NCI-H748 (cell line): Measurements from ENCODE around the gene CLRN2.
A peak's percentile ranks its signal among the peaks of the same experiment; 100 is the strongest.
"Not testable (repeated sequence)": the region's sequence is repeated elsewhere in the genome, so short reads cannot be mapped to it uniquely, and the experiment has no call there.

Experiments
- DNase-seq: peaks from one replicate; lab custom pipeline; 2025; ENCODE audit not compliant: unreplicated experiment; lab: John Stamatoyannopoulos, UW

Gene CLRN2

DNA sequence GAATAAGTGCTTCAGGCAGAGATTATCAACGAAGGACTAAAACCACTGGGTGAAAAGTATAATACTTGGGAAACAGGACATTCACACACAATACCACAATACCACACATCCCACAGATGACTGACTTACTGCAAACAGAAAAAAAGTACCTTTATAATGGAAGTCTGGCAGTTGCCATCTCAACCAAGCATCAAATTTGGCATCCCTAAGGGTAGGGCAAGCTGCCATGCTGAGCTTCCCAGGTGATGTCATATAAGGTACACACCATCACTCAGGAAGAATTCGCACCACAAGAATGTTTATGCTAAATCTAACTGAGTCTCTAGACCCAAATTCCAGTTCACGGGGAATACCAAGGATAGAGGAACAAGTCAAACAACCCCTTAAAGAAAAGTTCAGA is 12.2 kb upstream of the CLRN2 start:
- no peak for DNase-seq

DNA sequence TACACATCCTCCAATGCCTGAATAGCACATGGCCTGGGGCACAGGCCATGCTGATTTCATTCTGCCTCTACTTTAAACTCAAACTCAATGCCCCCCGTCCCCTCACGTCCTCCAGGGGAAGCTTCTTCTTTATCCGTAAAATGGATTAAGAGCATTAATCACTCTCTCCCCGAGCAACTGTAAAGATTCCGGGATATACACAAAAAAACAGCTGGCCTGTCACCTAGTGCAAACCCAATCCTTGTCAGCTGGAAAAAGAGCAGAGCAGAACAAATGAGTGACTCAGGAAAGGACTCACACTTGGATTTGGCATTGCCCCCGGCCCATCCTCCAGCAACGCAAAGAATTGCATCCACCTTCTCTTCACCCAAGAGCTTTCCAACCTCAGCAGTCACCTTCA is 10.9 kb upstream of the CLRN2 start:
- DNase-seq, result no peak

GRCh38 chr4:17510582-17510981 is 4.4 kb upstream of the CLRN2 start:
- no peak for DNase-seq

GRCh38 chr4:17511051-17511450 is 3.9 kb upstream of the CLRN2 start:
- DNase-seq, result peak; percentile 27

- DNase-seq, result peak; percentile 31
These were observed 3.4 kb upstream of the CLRN2 start for GRCh38 chr4:17511509-17511949.

- peak; percentile 78 for DNase-seq
These were observed 2.8 kb upstream of the CLRN2 start, which contains the start of gene QDPR for GRCh38 chr4:17511950-17512795. Gene QDPR (minus strand): TSS chr4:17512090. CDS start chr4:17512054, 36 bp downstream.

DNA sequence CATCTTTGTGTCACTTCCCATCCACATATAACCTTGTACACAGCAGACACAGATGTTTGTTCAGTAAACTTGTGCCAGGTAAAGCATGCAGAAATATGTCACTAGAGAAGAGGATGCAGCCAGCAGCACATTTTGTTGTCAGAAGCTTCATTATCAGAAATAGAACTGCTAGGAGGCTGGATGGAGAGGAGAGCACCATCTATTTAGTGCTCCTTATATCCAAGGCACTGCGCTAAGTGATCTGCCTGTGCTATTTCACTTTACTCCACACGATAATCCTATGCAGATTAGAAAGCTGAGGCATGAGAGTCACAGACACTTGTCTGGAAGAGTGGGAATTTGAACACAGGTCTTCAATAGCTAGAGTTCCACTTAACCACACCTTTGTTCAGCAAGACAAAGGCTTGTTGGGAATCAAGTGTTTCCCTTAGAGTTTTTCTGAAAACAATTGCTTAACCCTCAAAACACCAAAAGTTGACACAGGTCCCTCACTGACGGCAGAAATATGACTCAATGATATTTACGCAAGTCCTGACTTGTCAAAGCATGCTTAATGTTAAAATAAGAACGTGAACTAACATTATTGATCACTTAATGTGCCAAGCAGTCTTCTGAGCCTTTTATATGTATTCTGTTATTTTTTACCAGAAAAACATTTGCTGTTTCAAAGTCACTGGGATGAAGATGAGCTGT is 1.8 kb upstream of the CLRN2 start:
- DNase-seq, result peak; percentile 4

GRCh38 chr4:17515445-17516407 is 761 bp downstream of the CLRN2 start:
- DNase-seq, result no peak

DNA sequence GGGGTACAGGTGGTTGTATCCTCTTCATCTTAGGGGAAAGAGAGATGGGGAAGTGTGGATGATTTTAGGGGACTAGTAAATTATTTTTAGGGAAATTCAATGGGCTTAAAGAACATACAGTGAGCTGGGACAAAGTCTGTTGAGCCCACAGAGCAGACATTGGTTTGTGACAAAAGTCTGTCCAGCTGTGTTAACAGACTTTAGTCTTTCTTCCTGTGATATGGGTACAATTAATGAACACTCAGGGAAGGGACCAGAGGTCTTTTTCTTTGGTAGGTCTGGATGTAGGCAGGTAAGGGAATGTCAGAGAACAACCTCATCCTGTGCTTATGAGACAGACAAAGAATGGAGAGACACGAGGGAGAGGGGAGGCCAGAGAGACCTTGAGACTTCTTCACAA is 2.0 kb downstream of the CLRN2 start:
- DNase-seq, result no peak

GRCh38 chr4:17517664-17518063 is 2.7 kb downstream of the CLRN2 start:
- DNase-seq, result no peak

DNA sequence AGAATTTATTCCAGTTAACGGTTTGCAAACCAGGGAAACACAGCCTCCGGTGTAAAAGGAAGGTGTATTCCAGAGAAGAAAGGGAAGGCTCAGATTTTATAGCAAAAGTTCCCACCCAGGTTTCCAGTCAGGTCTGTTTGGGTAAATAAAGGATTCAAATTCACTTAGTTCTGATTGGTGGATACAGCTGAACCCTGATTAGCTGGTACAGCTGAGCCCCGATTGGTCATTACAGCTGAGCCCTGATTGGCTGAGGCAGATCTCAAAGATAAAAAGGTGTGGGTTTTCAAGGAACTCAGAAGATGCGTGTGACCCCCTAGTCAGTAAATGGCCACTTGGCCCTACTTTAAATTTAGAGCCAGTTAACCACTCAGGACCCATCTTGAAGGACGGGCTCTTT is 6.6 kb downstream of the CLRN2 start:
- DNase-seq, result no peak

DNA sequence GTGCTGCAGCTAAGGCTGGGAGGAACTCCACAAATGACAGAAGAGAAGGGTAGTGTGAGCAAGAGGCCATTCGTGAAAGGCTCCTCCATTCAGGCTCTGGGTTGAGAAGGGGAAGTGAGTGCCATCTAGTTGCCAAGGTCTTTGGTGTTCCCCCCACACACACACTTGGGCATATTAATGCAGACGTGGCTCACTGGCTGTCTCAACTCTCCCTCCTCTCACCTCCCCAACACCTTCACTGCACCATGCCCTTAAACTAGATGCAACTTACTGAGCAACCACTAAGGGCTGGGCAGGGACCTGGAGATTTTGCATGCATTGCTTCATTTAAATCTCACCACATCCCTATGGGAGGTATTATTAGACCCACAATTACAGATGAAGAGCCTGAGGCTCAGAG is 8.7 kb downstream of the CLRN2 start:
- DNase-seq, result no peak

DNA sequence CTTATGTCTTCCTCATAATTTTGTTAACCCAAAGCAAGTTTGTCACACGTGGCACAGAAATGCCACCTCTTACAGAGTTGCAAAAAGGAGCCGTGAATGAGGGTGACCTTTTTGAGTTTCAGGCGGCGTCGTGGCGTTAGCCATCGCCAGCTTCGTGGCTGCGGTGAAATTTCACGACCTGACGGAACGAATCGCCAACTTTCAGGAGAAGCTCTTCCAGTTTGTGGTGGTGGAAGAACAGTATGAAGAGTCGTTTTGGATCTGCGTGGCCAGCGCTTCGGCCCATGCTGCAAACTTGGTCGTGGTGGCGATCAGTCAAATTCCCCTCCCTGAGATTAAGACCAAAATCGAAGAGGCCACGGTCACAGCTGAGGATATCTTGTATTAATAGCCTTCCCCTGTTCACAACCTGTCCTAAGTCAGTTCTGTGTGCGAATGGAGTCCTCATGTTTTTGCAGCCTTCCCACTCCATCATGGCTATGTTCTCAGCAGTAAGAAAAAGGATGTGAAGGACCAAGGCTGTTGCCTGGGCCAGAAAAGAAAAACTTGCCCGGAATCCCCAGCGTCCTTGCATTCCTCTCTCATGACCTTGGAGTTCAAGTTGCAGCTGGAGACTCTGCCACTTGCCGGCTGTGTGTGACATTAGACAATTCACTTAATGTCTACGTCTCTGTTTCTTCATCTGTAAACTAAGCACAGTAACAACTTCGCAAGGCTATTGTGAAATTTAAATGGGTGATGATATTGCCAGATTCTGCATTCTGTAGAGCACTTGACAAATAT is 11.9 kb downstream of the CLRN2 start:
- DNase-seq, result no peak

DNA sequence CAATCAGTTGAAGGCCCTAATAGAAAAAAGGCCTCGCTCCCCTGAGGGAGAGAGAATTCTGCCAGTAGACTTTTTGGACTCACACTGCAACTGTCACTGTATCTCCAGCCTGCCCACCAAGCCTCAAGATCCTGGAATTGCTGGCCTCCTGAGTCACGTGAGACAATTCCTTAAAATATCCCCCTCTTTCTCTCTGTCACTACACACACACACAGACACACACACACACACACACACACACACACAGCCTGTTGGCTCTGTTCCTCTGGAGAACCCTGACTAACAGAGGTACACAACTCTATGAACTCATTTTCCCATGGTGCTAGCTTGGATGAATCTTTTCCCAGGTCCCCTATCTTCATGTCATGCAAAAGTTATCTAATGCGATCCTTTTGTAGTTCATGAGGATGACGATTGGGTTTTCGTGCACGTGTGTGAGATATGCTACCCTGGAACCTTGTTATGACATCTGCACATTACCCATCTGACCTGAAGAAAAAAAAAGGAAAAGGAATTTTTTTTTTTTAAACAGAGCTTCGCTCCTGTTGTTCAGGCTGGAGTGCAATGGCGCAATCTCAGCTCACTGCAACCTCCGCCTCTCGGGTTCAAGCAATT is 13.7 kb downstream of the CLRN2 start:
- DNase-seq, result no peak

DNA sequence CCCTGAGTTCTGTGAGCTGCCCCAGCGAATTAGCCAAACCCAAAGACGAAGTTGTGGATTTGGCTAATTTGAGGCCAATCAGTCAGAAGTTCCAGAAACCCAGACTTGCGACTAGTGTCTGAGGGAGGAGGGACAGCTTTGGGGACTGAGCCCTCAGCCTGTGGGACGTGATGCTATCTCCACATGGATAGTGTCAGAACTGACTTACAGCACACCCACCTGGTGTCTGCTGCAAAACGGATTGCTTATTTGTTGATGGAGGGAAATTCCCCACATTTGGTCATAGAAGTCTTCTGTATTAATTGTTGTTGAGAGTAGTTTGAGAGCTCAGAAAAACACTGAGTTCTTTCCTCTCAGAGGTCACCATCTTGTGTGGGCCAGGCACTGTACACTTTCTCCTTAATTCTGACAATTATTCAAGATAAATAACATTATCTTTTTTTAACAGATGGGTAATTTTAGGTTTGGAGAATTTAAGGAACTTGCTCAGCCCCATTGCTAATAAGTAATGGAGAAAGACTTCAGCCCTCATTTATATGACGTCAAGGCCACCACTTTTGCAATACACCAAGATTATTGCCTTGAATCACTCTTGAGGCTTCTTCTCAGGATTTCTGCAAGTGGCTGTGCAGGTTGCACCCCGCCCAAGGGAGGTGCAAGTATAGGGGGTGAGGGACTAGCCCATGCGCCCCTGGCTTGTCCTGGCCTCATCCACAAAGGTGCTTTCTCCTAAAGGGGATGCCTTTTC is 16.7 kb downstream of the CLRN2 start:
- no peak for DNase-seq

GRCh38 chr4:17534705-17535104 is 19.7 kb downstream of the CLRN2 start:
- no peak for DNase-seq

DNA sequence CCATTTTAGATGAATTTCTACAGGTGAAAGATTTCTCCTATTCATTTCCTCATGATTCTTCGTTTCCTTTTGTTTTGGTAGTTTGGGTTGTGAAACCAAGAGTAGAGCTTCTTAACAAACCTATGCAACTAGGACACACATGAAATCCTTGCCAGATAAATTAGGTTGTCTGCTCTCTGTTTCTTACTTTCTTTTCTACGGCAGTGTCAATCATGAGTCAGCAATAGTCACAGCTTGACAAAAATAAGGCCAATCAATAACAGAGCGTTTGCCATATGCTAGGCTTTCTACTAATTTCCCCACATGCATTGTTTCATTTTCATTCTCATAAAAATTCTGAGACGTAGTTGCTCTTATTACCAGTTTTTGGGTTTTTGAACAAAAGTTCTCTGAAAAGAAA is 20.3 kb downstream of the CLRN2 start:
- DNase-seq, result no peak

DNA sequence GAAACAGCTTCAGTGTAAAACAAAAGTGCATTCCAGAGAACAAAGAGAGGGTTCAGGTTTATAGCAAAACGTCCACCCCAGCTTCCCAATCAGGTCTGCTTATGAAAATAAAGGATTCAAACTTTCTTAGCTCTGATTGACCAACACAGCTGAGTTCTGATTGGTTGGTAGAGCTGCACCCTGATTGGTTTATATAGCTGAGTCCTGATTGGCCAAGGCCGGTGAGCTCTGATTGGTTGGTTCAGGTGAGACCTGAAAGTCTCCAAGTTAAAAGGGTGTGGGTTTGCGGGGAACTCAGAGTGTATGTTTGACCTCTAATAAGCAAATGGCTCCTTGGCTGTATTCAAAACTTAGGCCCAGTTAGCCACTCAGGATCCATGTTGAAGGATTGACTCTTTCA is 20.9 kb downstream of the CLRN2 start:
- DNase-seq, result no peak

- not testable (repeated sequence) for DNase-seq
These were observed 22.1 kb downstream of the CLRN2 start for GRCh38 chr4:17537060-17537459.
